Measurements from ENCODE around the gene ATAD3A.
"Not testable (repeated sequence)": the region's sequence is repeated elsewhere in the genome, so short reads cannot be mapped to it uniquely, and the experiment has no call there.

The ATAD3A gene

GRCh38 chr1:1540818-1541628, 29.1 kb downstream of the ATAD3A start:
- no peak for DNase-seq

GRCh38 chr1:1541956-1542765, 30.2 kb downstream of the ATAD3A start:
- no peak for DNase-seq

- DNase-seq: no peak
These were observed 31.1 kb downstream of the ATAD3A start for GRCh38 chr1:1542766-1543705.

- DNase-seq: no peak
These were observed 31.7 kb downstream of the ATAD3A start for GRCh38 chr1:1543706-1544099.

GRCh38 chr1:1544544-1544943, 32.6 kb downstream of the ATAD3A start:
- DNase-seq: no peak

- DNase-seq: no peak
These were observed 34.2 kb downstream of the ATAD3A start for GRCh38 chr1:1545946-1546737.

- DNase-seq: no peak
These were observed 35.0 kb downstream of the ATAD3A start for GRCh38 chr1:1547011-1547410.

- DNase-seq: no peak
These were observed 35.5 kb downstream of the ATAD3A start for GRCh38 chr1:1547476-1547875.

GRCh38 chr1:1548591-1548990, 36.6 kb downstream of the ATAD3A start:
- no peak for DNase-seq

- no peak for DNase-seq
These were observed 38.1 kb downstream of the ATAD3A start for GRCh38 chr1:1550087-1550486.

- DNase-seq: no peak
These were observed 38.9 kb downstream of the ATAD3A start for GRCh38 chr1:1550591-1551432.

- DNase-seq: no peak
These were observed 39.7 kb downstream of the ATAD3A start for GRCh38 chr1:1551524-1552262.

- no peak for DNase-seq
These were observed 40.3 kb downstream of the ATAD3A start for GRCh38 chr1:1552263-1552639.

GRCh38 chr1:1553821-1554494, 42.0 kb downstream of the ATAD3A start:
- no peak for DNase-seq

GRCh38 chr1:1554550-1554925, 42.6 kb downstream of the ATAD3A start:
- DNase-seq: no peak

- DNase-seq: peak; percentile 63
These were observed 43.3 kb downstream of the ATAD3A start for GRCh38 chr1:1554926-1555915.

GRCh38 chr1:1556505-1556904, 44.5 kb downstream of the ATAD3A start:
- DNase-seq: no peak

- not testable (repeated sequence) for DNase-seq
These were observed 45.0 kb downstream of the ATAD3A start for GRCh38 chr1:1556961-1557360.

- not testable (repeated sequence) for DNase-seq
These were observed 45.7 kb downstream of the ATAD3A start for GRCh38 chr1:1557688-1558087.
